ENCODE measurements around the gene UMODL1.
"Not testable (repeated sequence)": the region's sequence is repeated elsewhere in the genome, so short reads cannot be mapped to it uniquely, and the experiment has no call there.

Gene UMODL1

GRCh38 chr21:42060166-42060565 is 11.0 kb upstream of the UMODL1 start:
- no peak for DNase-seq (ENCODE audit: low read depth)

GRCh38 chr21:42061195-42061985 is 9.7 kb upstream of the UMODL1 start:
- DNase-seq (ENCODE audit: low read depth): no peak

GRCh38 chr21:42061986-42062235 is 9.2 kb upstream of the UMODL1 start:
- DNase-seq (ENCODE audit: low read depth): no peak

- no peak for DNase-seq (ENCODE audit: low read depth)
Observed at GRCh38 chr21:42062236-42063022, 8.7 kb upstream of the UMODL1 start.

GRCh38 chr21:42063191-42063570 is 7.9 kb upstream of the UMODL1 start:
- no peak for DNase-seq (ENCODE audit: low read depth)

GRCh38 chr21:42063571-42064521 is 7.3 kb upstream of the UMODL1 start:
- DNase-seq (ENCODE audit: low read depth): no peak

- DNase-seq (ENCODE audit: low read depth): no peak
Observed at GRCh38 chr21:42066521-42066920, 4.6 kb upstream of the UMODL1 start.

- DNase-seq (ENCODE audit: low read depth): no peak
Observed at GRCh38 chr21:42067531-42068255, 3.4 kb upstream of the UMODL1 start.

- DNase-seq (ENCODE audit: low read depth): no peak
Observed at GRCh38 chr21:42068256-42068545, 2.9 kb upstream of the UMODL1 start.

GRCh38 chr21:42068592-42068991 is 2.5 kb upstream of the UMODL1 start:
- DNase-seq (ENCODE audit: low read depth): no peak

GRCh38 chr21:42069327-42069726 is 1.8 kb upstream of the UMODL1 start:
- no peak for DNase-seq (ENCODE audit: low read depth)

- DNase-seq (ENCODE audit: low read depth): no peak
Observed at GRCh38 chr21:42069843-42070242, 1.3 kb upstream of the UMODL1 start.

- no peak for DNase-seq (ENCODE audit: low read depth)
Observed at GRCh38 chr21:42073145-42074099, 2.3 kb downstream of the UMODL1 start.

GRCh38 chr21:42075686-42076471 is 4.8 kb downstream of the UMODL1 start:
- no peak for DNase-seq (ENCODE audit: low read depth)

GRCh38 chr21:42077685-42078238 is 6.6 kb downstream of the UMODL1 start:
- DNase-seq (ENCODE audit: low read depth): not testable (repeated sequence)

- DNase-seq (ENCODE audit: low read depth): not testable (repeated sequence)
Observed at GRCh38 chr21:42078247-42079007, 7.3 kb downstream of the UMODL1 start.

GRCh38 chr21:42079008-42079938 is 8.2 kb downstream of the UMODL1 start:
- no peak for DNase-seq (ENCODE audit: low read depth)
